ENCODE results near the gene RTL10. TPM values are rescaled to one million over a fixed set of nuclear protein-coding genes. Genes with fewer than 3 reads are reported as not detected.

RTL10 gene
- total and polyA plus RNA-seq, 2 of the 8 experiments (the other 6 are each of a cell fraction or from before 2014, with no cell fraction given): 11.5 to 18.8 TPM

DNA sequence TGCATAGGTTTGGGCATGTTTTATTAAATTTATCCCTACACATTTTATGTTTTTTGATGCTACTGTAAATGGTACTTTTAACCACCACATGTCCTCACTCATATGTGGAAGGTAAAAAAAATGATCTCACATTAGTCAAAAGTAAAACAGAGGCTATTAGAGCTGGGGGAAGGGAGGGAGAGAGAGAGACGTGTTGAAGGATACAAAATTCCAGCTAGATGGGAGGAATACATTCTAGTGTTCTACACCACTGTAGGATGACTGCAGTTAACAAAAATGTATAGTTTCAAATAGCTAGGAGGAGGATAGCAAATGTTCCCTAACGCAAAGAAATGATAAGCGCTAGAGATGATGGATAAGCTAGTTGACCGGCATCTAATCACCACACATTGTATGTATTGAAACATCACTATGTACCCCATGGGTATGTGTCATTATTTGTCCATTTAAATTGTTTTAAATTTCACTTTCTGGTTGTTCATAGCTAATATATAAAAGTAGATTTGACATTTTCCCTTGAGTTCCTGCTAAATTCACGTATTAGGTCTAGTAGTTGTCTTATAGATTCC is 9.9 kb upstream of the RTL10 start (continued):
- TF ChIP-seq, protein P1, sequence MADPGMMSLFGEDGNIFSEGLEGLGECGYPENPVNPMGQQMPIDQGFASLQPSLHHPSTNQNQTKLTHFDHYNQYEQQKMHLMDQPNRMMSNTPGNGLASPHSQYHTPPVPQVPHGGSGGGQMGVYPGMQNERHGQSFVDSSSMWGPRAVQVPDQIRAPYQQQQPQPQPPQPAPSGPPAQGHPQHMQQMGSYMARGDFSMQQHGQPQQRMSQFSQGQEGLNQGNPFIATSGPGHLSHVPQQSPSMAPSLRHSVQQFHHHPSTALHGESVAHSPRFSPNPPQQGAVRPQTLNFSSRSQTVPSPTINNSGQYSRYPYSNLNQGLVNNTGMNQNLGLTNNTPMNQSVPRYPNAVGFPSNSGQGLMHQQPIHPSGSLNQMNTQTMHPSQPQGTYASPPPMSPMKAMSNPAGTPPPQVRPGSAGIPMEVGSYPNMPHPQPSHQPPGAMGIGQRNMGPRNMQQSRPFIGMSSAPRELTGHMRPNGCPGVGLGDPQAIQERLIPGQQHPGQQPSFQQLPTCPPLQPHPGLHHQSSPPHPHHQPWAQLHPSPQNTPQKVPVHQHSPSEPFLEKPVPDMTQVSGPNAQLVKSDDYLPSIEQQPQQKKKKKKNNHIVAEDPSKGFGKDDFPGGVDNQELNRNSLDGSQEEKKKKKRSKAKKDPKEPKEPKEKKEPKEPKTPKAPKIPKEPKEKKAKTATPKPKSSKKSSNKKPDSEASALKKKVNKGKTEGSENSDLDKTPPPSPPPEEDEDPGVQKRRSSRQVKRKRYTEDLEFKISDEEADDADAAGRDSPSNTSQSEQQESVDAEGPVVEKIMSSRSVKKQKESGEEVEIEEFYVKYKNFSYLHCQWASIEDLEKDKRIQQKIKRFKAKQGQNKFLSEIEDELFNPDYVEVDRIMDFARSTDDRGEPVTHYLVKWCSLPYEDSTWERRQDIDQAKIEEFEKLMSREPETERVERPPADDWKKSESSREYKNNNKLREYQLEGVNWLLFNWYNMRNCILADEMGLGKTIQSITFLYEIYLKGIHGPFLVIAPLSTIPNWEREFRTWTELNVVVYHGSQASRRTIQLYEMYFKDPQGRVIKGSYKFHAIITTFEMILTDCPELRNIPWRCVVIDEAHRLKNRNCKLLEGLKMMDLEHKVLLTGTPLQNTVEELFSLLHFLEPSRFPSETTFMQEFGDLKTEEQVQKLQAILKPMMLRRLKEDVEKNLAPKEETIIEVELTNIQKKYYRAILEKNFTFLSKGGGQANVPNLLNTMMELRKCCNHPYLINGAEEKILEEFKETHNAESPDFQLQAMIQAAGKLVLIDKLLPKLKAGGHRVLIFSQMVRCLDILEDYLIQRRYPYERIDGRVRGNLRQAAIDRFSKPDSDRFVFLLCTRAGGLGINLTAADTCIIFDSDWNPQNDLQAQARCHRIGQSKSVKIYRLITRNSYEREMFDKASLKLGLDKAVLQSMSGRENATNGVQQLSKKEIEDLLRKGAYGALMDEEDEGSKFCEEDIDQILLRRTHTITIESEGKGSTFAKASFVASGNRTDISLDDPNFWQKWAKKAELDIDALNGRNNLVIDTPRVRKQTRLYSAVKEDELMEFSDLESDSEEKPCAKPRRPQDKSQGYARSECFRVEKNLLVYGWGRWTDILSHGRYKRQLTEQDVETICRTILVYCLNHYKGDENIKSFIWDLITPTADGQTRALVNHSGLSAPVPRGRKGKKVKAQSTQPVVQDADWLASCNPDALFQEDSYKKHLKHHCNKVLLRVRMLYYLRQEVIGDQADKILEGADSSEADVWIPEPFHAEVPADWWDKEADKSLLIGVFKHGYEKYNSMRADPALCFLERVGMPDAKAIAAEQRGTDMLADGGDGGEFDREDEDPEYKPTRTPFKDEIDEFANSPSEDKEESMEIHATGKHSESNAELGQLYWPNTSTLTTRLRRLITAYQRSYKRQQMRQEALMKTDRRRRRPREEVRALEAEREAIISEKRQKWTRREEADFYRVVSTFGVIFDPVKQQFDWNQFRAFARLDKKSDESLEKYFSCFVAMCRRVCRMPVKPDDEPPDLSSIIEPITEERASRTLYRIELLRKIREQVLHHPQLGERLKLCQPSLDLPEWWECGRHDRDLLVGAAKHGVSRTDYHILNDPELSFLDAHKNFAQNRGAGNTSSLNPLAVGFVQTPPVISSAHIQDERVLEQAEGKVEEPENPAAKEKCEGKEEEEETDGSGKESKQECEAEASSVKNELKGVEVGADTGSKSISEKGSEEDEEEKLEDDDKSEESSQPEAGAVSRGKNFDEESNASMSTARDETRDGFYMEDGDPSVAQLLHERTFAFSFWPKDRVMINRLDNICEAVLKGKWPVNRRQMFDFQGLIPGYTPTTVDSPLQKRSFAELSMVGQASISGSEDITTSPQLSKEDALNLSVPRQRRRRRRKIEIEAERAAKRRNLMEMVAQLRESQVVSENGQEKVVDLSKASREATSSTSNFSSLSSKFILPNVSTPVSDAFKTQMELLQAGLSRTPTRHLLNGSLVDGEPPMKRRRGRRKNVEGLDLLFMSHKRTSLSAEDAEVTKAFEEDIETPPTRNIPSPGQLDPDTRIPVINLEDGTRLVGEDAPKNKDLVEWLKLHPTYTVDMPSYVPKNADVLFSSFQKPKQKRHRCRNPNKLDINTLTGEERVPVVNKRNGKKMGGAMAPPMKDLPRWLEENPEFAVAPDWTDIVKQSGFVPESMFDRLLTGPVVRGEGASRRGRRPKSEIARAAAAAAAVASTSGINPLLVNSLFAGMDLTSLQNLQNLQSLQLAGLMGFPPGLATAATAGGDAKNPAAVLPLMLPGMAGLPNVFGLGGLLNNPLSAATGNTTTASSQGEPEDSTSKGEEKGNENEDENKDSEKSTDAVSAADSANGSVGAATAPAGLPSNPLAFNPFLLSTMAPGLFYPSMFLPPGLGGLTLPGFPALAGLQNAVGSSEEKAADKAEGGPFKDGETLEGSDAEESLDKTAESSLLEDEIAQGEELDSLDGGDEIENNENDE (IDR thresholded peaks at IDR 0.05; ENCODE audit: insufficient replicate concordance, low read length): no peak
- TF ChIP-seq, protein P2, sequence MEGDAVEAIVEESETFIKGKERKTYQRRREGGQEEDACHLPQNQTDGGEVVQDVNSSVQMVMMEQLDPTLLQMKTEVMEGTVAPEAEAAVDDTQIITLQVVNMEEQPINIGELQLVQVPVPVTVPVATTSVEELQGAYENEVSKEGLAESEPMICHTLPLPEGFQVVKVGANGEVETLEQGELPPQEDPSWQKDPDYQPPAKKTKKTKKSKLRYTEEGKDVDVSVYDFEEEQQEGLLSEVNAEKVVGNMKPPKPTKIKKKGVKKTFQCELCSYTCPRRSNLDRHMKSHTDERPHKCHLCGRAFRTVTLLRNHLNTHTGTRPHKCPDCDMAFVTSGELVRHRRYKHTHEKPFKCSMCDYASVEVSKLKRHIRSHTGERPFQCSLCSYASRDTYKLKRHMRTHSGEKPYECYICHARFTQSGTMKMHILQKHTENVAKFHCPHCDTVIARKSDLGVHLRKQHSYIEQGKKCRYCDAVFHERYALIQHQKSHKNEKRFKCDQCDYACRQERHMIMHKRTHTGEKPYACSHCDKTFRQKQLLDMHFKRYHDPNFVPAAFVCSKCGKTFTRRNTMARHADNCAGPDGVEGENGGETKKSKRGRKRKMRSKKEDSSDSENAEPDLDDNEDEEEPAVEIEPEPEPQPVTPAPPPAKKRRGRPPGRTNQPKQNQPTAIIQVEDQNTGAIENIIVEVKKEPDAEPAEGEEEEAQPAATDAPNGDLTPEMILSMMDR (IDR thresholded peaks at IDR 0.05; ENCODE audit: control extremely low read depth in 1 of 3, insufficient read depth in 1 of 3, low read depth in 1 of 3, low read length in 3 of 3): no peak
- TF ChIP-seq EZH2 (IDR thresholded peaks at IDR 0.05; ENCODE audit: low read depth, low read length, severe bottlenecking): no peak
- TF ChIP-seq NRF1 (IDR thresholded peaks at IDR 0.05; ENCODE audit: low read depth, low read length): no peak
- no peak for TF ChIP-seq ASH2L (IDR thresholded peaks at IDR 0.05; ENCODE audit: low read length)
- TF ChIP-seq CEBPB (IDR thresholded peaks at IDR 0.05; ENCODE audit: low read depth, low read length): no peak
- no peak for TF ChIP-seq RXRA (IDR thresholded peaks at IDR 0.05; ENCODE audit: insufficient read depth, low read depth, low read length)
- no peak for TF ChIP-seq GTF2F1 (IDR thresholded peaks at IDR 0.05; ENCODE audit: borderline replicate concordance, low read depth, low read length)
- no peak for TF ChIP-seq SUZ12 (IDR thresholded peaks at IDR 0.05; ENCODE audit: low read length)
